K562 (cell line): ENCODE results near the gene ZKSCAN4. TPM values are rescaled to one million over a fixed set of nuclear protein-coding genes. Genes with fewer than 3 reads are reported as not detected.

ENCODE experiments used
- ATF1 ChIP-seq, 2 experiments: fragments of 450-650 bp in 1 of 2; IDR thresholded peaks; 2 replicates each; pipeline ENCODE4 v1.6.1; 2016; ENCODE audit warnings: missing compliant biosample characterization in 1 of 2, missing genetic modification characterization in 1 of 2
- ETV6 ChIP-seq, 3 experiments: fragments of 150-350 bp in 1 of 3; sonication (generic) in 1 of 3; formaldehyde crosslinking in 1 of 3; IDR thresholded peaks; 2 replicates each; pipeline versions ENCODE4 v1.6.1 to v1.8.0; 2014 to 2022; ENCODE audit warnings: borderline replicate concordance in 2 of 3, low read depth in 2 of 3, antibody characterized with exemption in 1 of 3, low read length in 1 of 3, mild to moderate bottlenecking in 1 of 3, missing genetic modification reagents in 1 of 3
- FOXK2 ChIP-seq, 2 experiments: fragments of 450-650 bp; IDR thresholded peaks in 1 of 2; conservative IDR thresholded peaks in 1 of 2; 2 replicates each; pipeline ENCODE4 v1.6.1; 2016; ENCODE audit warnings: low read depth in 2 of 2, mild to moderate bottlenecking in 1 of 2
- FOXM1 ChIP-seq, 2 experiments: fragments of 450-650 bp in 1 of 2; sonication (generic) in 1 of 2; formaldehyde crosslinking in 1 of 2; IDR thresholded peaks; 2 replicates each; pipeline versions ENCODE4 v1.6.1 to v1.9.0; 2017 to 2022; ENCODE audit warnings: low read depth in 2 of 2, mild to moderate bottlenecking in 2 of 2, missing genetic modification reagents in 1 of 2, moderate library complexity in 1 of 2
- GATA2 ChIP-seq: sonication (generic); formaldehyde crosslinking; IDR thresholded peaks from 2 replicates; pipeline ENCODE4 v1.4.0; 2020; ENCODE audit warnings: mild to moderate bottlenecking, missing genetic modification reagents
- GTF2E2 ChIP-seq: fragments of 200-800 bp; sonication (Bioruptor generic); IDR thresholded peaks from 2 replicates; pipeline ENCODE4 v1.6.1; 2016; ENCODE audit warnings: missing genetic modification characterization, missing compliant biosample characterization
- HNRNPH1 ChIP-seq: fragments of 200-400 bp; formaldehyde crosslinking; optimal IDR thresholded peaks from 2 replicates; pipeline ENCODE3; 2017; ENCODE audit warnings: low read depth, mild to moderate bottlenecking, low read length, moderate library complexity
- JUND ChIP-seq, 2 experiments: IDR thresholded peaks; 2 replicates in 1 of 2; 3 replicates in 1 of 2; pipeline ENCODE4 v1.6.1; 2011; ENCODE audit warnings: borderline replicate concordance in 2 of 2, low read depth in 2 of 2, low read length in 2 of 2, improper control_type of control experiment in 1 of 2, missing biosample characterization in 1 of 2, missing genetic modification characterization in 1 of 2, missing genetic modification reagents in 1 of 2
- MAFK ChIP-seq: IDR thresholded peaks from 2 replicates; pipeline ENCODE4 v1.6.1; 2011; ENCODE audit warnings: low read length, improper control_type of control experiment
- MEIS2 ChIP-seq: fragments of 450-650 bp; IDR thresholded peaks from 2 replicates; pipeline ENCODE4 v1.6.1; 2014; ENCODE audit warnings: mild to moderate bottlenecking; ENCODE audit not compliant: partially characterized antibody
- NR2C1 ChIP-seq, 2 experiments: fragments of 450-650 bp; IDR thresholded peaks; 2 replicates each; pipeline ENCODE4 v1.6.1; 2017; ENCODE audit warnings: mild to moderate bottlenecking in 2 of 2, antibody characterized with exemption in 1 of 2, inconsistent platforms in 1 of 2, missing compliant biosample characterization in 1 of 2, missing genetic modification characterization in 1 of 2
- POLR2A ChIP-seq: fragments of 450-650 bp; conservative IDR thresholded peaks from 2 replicates; pipeline ENCODE4 v1.6.1; 2016
- POLR2AphosphoS2 ChIP-seq: IDR thresholded peaks from 2 replicates; pipeline ENCODE4 v1.6.1; 2012; ENCODE audit warnings: low read length, improper control_type of control experiment
- POU5F1 ChIP-seq: fragments of 150-350 bp; IDR thresholded peaks from 2 replicates; pipeline ENCODE4 v1.6.1; 2014; ENCODE audit warnings: borderline replicate concordance, low read length, low read depth, mild to moderate bottlenecking; ENCODE audit not compliant: partially characterized antibody
- RAD21 ChIP-seq, 2 experiments: fragments of 250-450 bp in 1 of 2; fragments of 450-650 bp in 1 of 2; sonication (Bioruptor Pico) in 1 of 2; formaldehyde crosslinking in 1 of 2; IDR thresholded peaks in 1 of 2; conservative IDR thresholded peaks in 1 of 2; 2 replicates each; pipeline versions ENCODE4 v1.4.0 to v1.8.0; 2020 to 2022; ENCODE audit warnings: mild to moderate bottlenecking in 2 of 2, moderate library complexity in 1 of 2
- SNRNP70 ChIP-seq: fragments of 200-400 bp; formaldehyde crosslinking; optimal IDR thresholded peaks from 2 replicates; pipeline ENCODE3; 2017; ENCODE audit warnings: low read depth, low read length
- ZNF217 ChIP-seq: sonication (generic); formaldehyde crosslinking; IDR thresholded peaks from 2 replicates; pipeline ENCODE4 v1.8.0; 2022; ENCODE audit warnings: mild to moderate bottlenecking, missing genetic modification reagents
- polyA plus RNA-seq, 8 experiments: library from polyadenylated mRNA; depleted of rRNA in 4 of 8; stranded (reverse) in 5 of 8; unstranded in 3 of 8; fragments of >200 nt; fragmentation: Nextera tagmentation in 2 of 8; fragmentation: Illumina TruSeq in 1 of 8; extraction: Ambion mirVana in 2 of 8; extraction: Trizol in 1 of 8; gene quantifications; 2 replicates each; pipeline versions ENCODE4 v1.2.1 to v1.2.3, GENCODE V29; 2011 to 2014; ENCODE audit warnings: inconsistent platforms in 1 of 8, missing spikeins in 1 of 8
- total RNA-seq, 7 experiments: library from RNA; depleted of rRNA in 6 of 7; stranded (reverse); fragments of >200 nt in 6 of 7; fragmentation: Illumina TruSeq in 2 of 7; extraction: Trizol in 2 of 7; gene quantifications; 2 replicates each; pipeline versions ENCODE4 v1.2.1 to v1.2.3, GENCODE V29; 2011 to 2021; ENCODE audit warnings: low replicate concordance in 1 of 7
- TF ChIP-seq, protein P1 (sequence below): fragments of 150-350 bp; conservative IDR thresholded peaks from 2 replicates; pipeline ENCODE4 v1.6.1; 2014; ENCODE audit warnings: low read length
- TF ChIP-seq, protein P2 (sequence below): fragments of 250-450 bp; sonication (Bioruptor Pico); IDR thresholded peaks from 2 replicates; pipeline ENCODE4 v1.4.0; 2020; ENCODE audit warnings: mild to moderate bottlenecking, moderate library complexity

Gene ZKSCAN4
- total and polyA plus RNA-seq, 9 of the 15 experiments (the other 6 are each of a cell fraction or from before 2014, with no cell fraction given): 1.2 to 5.3 (median 4.7) TPM

DNA sequence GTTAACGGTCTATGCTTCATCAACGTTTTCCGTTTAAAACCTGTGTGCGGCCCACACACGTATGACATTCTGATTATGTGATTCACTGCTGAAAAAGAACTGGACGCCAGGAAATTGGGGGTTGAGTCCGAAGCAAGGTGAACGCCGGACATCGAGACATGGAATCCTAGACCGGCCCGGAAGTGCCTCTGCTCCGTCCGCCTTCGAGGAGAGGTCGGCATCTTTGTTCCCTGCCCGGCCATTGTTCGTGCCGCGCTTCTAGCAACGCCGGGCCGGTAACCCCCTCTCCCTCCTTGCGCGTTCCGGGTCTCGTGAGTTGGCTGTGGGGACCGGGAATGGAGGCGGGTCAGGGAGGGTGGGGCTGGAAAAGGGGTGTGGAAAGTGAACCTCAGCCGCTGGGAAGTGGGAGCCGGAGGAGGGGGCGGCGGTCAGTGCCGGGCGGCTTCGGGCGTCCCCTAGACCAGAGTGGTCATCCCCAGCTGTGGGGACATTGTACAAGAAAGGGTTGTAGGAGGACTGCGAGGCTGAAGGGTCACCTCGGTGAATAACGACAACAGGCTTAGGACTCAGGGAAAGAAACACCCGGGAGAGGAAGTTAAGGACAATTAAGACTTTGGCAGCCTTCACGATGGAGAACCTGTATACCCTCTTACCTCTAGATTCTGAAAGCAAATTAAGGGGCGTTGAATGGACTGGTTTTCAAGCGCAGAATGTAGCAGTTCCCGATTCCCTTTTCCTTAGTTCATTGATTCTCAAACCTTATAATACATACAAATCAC, 26.8 kb downstream of the ZKSCAN4 start, which contains the start of gene ZSCAN9 (continued):
- TF ChIP-seq, protein P1, sequence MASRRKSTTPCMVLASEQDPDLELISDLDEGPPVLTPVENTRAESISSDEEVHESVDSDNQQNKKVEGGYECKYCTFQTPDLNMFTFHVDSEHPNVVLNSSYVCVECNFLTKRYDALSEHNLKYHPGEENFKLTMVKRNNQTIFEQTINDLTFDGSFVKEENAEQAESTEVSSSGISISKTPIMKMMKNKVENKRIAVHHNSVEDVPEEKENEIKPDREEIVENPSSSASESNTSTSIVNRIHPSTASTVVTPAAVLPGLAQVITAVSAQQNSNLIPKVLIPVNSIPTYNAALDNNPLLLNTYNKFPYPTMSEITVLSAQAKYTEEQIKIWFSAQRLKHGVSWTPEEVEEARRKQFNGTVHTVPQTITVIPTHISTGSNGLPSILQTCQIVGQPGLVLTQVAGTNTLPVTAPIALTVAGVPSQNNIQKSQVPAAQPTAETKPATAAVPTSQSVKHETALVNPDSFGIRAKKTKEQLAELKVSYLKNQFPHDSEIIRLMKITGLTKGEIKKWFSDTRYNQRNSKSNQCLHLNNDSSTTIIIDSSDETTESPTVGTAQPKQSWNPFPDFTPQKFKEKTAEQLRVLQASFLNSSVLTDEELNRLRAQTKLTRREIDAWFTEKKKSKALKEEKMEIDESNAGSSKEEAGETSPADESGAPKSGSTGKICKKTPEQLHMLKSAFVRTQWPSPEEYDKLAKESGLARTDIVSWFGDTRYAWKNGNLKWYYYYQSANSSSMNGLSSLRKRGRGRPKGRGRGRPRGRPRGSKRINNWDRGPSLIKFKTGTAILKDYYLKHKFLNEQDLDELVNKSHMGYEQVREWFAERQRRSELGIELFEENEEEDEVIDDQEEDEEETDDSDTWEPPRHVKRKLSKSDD: 0 out of 2 replicates have a peak, but pooled peaks have one; percentile 72
- TF ChIP-seq MEIS2: no peak
- TF ChIP-seq SNRNP70: no peak
- no peak for TF ChIP-seq ZNF217 (CRISPR knock-in tag)
- TF ChIP-seq POLR2A: peak; percentile 91
- TF ChIP-seq GTF2E2: peak; percentile 98
- peak; percentile 31 for TF ChIP-seq POU5F1
- peak; percentile 43; the same call in 1 of the 2 replicates for TF ChIP-seq MAFK
- TF ChIP-seq POLR2AphosphoS2: no peak
- no peak for TF ChIP-seq HNRNPH1
- no peak for TF ChIP-seq ATF1 (CRISPR knock-in tag; IDR thresholded peaks at IDR 0.05)
- peak; percentile 76 for TF ChIP-seq ATF1 (tag; IDR thresholded peaks at IDR 0.05)
- peak; percentile 39 to 81 for TF ChIP-seq FOXK2 (conservative IDR thresholded peaks at IDR 0.05 in 1 of 2, IDR thresholded peaks at IDR 0.05 in 1 of 2; ENCODE audit: low read depth in 2 of 2)
- peak; percentile 21 to 29; a peak in 3 of 4 replicates for TF ChIP-seq RAD21 (CRISPR knock-in tag; conservative IDR thresholded peaks at IDR 0.05 in 1 of 2, IDR thresholded peaks at IDR 0.05 in 1 of 2)
- no peak for TF ChIP-seq GATA2 (CRISPR knock-in tag)
- peak in 1 of 2 experiments; percentile 50; a peak in 1 of 4 replicates for TF ChIP-seq ETV6 (IDR thresholded peaks at IDR 0.05; ENCODE audit: borderline replicate concordance in 1 of 2, low read depth in 2 of 2, low read length in 1 of 2)
- TF ChIP-seq ETV6 (CRISPR knock-in tag; IDR thresholded peaks at IDR 0.05; ENCODE audit: borderline replicate concordance): no peak
- TF ChIP-seq JUND (IDR thresholded peaks at IDR 0.05; ENCODE audit: borderline replicate concordance, low read depth, low read length): peak; percentile 81
- TF ChIP-seq JUND (tag; IDR thresholded peaks at IDR 0.05; ENCODE audit: borderline replicate concordance, low read depth, low read length): no peak; the same call in 2 of the 3 replicates
- peak; percentile 66 for TF ChIP-seq FOXM1 (IDR thresholded peaks at IDR 0.05; ENCODE audit: low read depth)
- no peak; the same call in 1 of the 2 replicates for TF ChIP-seq FOXM1 (CRISPR knock-in tag; IDR thresholded peaks at IDR 0.05; ENCODE audit: low read depth)
- peak; percentile 76; the same call in 1 of the 2 replicates for TF ChIP-seq NR2C1 (IDR thresholded peaks at IDR 0.05)
- peak; percentile 89 for TF ChIP-seq NR2C1 (tag; IDR thresholded peaks at IDR 0.05)
- TF ChIP-seq, protein P2, sequence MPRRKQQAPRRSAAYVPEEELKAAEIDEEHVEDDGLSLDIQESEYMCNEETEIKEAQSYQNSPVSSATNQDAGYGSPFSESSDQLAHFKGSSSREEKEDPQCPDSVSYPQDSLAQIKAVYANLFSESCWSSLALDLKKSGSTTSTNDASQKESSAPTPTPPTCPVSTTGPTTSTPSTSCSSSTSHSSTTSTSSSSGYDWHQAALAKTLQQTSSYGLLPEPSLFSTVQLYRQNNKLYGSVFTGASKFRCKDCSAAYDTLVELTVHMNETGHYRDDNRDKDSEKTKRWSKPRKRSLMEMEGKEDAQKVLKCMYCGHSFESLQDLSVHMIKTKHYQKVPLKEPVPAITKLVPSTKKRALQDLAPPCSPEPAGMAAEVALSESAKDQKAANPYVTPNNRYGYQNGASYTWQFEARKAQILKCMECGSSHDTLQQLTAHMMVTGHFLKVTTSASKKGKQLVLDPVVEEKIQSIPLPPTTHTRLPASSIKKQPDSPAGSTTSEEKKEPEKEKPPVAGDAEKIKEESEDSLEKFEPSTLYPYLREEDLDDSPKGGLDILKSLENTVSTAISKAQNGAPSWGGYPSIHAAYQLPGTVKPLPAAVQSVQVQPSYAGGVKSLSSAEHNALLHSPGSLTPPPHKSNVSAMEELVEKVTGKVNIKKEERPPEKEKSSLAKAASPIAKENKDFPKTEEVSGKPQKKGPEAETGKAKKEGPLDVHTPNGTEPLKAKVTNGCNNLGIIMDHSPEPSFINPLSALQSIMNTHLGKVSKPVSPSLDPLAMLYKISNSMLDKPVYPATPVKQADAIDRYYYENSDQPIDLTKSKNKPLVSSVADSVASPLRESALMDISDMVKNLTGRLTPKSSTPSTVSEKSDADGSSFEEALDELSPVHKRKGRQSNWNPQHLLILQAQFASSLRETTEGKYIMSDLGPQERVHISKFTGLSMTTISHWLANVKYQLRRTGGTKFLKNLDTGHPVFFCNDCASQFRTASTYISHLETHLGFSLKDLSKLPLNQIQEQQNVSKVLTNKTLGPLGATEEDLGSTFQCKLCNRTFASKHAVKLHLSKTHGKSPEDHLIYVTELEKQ (CRISPR knock-in tag): no peak
